ENCODE results near the gene ARHGAP21. TPM values are rescaled to one million over a fixed set of nuclear protein-coding genes. Genes with fewer than 3 reads are reported as not detected.

Gene ARHGAP21
- total and polyA plus RNA-seq, 9 of the 15 experiments (the other 6 are each of a cell fraction or from before 2014, with no cell fraction given): 13.6 to 145 (median 60.8) TPM

GRCh38 chr10:24642921-24643678, 80.6 kb downstream of the ARHGAP21 start (continued):
- no peak for TF ChIP-seq ZBTB40 (IDR thresholded peaks at IDR 0.05)
- no peak for TF ChIP-seq ZBTB40 (CRISPR knock-in tag; IDR thresholded peaks at IDR 0.05)
- TF ChIP-seq BCL6 (CRISPR knock-in tag; IDR thresholded peaks at IDR 0.05): no peak
- TF ChIP-seq WHSC1 (IDR thresholded peaks at IDR 0.05; ENCODE audit: low read length): no peak
- TF ChIP-seq ZNF695 (CRISPR knock-in tag; IDR thresholded peaks at IDR 0.05): no peak
- TF ChIP-seq JUNB (CRISPR knock-in tag; conservative IDR thresholded peaks at IDR 0.05): no peak
- TF ChIP-seq KLF1 (tag; IDR thresholded peaks at IDR 0.05): no peak
- peak; percentile 61 to 84 (median 80) for TF ChIP-seq CTCF (IDR thresholded peaks at IDR 0.05 in 2 of 3, conservative IDR thresholded peaks at IDR 0.05 in 1 of 3; ENCODE audit: insufficient read depth in 2 of 3, low read depth in 1 of 3, low read length in 3 of 3)
- TF ChIP-seq CHAMP1 (IDR thresholded peaks at IDR 0.05): 0 out of 2 replicates have a peak, but pooled peaks have one; percentile 39
- TF ChIP-seq SMARCA4 (IDR thresholded peaks at IDR 0.05): no peak
- TF ChIP-seq MAFG (tag; conservative IDR thresholded peaks at IDR 0.05): no peak
- TF ChIP-seq CBX8 (IDR thresholded peaks at IDR 0.05; ENCODE audit: borderline replicate concordance, extremely low read depth, low read depth, low read length, poor library complexity, severe bottlenecking): no peak
- TF ChIP-seq SRSF7 (optimal IDR thresholded peaks at IDR 0.05; ENCODE audit: low read depth, low read length): no peak
- no peak for TF ChIP-seq POLR3G (IDR thresholded peaks at IDR 0.05; ENCODE audit: extremely low read depth, insufficient read length, insufficient replicate concordance)
- no peak for TF ChIP-seq IFI16 (CRISPR knock-in tag; IDR thresholded peaks at IDR 0.05)
